CD4-positive, alpha-beta T cell treated with Interleukin-2 at 100 ng/mL for 4 hours (primary cell): ENCODE results near the gene NAGS.
"Not testable (repeated sequence)": the region's sequence is repeated elsewhere in the genome, so short reads cannot be mapped to it uniquely, and the experiment has no call there.

Experiments used
- DNase-seq: peaks from one replicate; pipeline ENCODE4 v3.0.0-alpha.2; 2020; ENCODE audit warnings: low spot score

NAGS gene

DNA sequence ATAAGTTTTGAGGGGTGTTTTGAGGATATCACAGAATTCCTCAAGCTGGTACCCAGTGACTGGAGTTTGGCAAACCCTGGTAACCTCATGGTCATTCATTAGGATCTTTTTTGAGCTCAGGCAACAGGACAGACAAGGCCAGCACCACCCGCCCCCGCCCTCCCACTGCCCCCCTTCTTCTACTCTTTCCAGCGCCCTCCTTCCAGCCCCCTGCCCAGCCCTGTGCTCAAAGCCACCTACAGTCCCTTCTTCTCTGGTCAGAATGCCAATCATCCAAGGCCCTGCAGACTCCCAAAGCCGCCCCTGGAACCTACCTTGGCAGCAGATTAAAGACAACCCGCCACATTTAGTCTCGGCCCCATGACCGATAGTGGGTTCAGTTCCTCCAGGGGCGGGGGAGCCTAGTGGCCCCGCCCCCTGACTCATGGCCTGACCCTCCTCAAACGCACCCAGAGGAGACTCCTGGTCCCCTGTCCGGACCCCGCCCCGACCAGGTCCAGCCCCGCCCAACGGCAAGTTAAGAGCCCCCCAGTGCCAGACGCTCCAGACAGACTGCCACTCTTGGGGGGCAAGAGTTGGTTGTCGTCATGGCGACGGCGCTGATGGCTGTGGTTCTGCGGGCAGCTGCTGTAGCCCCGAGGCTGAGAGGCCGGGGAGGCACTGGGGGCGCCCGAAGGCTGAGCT lies at the start of gene NAGS:
NAGS (plus strand) TSS at position 546 of the 684 bp plus-strand sequence; CDS start at position 588, 42 bp downstream.
- DNase-seq, result no peak

DNA sequence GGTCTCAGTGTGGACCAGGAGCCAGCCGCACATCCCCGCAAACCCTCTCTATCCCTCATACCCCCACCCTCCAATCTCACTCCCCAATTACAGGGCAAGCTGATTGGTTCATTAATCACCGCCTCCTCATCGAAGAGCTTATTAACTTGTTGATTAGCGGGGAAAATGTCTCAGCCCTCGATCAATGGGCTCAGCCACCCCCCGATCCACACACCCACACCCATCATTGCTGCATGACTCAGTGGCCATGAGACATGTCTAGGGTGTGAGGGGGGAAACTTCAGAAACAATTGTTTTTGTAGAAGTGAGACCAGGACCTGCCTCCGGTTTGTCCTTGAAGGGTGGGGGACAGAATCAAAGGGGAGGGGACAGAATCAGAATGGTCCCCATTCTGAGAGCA lies 48.2 kb upstream of the NAGS start:
- no peak for DNase-seq

GRCh38 chr17:43958748-43959352 lies 45.6 kb upstream of the NAGS start:
- no peak for DNase-seq

- DNase-seq, result not testable (repeated sequence)
Measured at GRCh38 chr17:43961292-43961691, 43.1 kb upstream of the NAGS start.

- DNase-seq, result no peak
Measured at GRCh38 chr17:43961954-43962353, 42.5 kb upstream of the NAGS start.

GRCh38 chr17:43962479-43962878 lies 41.9 kb upstream of the NAGS start:
- no peak for DNase-seq

DNA sequence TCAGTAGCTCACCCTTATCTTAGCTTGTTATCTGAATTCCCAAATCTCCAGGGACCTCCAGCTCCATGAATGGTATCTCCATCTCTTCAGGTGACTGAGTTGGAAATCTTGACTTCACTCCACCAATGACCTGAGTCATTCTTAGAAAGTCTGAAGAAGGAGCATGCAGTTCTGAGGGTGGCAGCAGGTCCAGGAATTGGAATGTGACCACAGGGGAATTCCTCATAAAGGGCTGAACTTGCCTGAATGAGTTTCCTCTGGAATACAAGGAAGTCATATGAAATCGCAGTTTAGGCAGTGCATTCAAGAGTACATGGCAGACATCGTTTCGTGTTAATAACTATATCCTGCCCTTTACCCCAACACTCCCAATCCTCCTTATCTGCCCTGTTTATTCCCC lies 38.1 kb upstream of the NAGS start:
- no peak for DNase-seq

- no peak for DNase-seq
Measured at GRCh38 chr17:43967251-43967875, 37.1 kb upstream of the NAGS start.

DNA sequence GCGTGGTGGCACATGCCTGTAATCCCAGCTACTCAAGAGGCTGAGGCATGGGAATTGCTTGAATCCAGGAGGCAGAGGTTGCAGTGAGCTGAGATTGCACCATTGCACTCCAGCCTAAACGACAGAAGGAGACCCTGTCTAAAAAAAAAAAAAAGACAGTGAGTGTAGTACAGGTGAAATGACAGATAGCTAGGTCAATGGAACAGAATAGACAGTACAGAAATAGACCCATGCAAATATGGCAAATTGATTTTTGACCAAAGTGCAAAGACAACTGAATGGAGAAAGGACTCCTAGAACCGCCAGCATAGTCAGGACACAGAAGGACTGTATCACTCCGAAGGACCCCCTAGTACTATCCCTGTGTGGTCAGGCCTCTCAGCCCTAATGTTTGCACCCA lies 34.1 kb upstream of the NAGS start:
- DNase-seq, result no peak

DNA sequence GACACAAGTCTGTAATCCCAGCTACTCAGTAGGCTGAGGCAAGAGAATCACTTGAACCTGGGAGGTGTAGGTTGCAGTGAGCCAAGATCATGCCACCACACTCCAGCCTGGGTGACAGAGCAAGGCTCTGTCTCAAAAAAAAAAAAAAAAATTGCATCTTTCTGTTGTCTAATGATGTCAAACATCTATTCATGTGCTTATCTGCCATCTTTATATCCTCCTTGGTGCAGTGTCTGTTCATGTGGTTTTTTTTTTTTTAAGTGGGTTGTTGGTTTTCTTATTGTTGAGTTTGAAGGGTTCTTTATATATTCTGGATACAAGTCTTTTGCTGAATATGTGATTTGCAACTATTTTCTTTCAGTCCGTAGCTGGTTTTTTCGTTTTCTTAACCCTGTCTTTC lies 33.0 kb upstream of the NAGS start:
- not testable (repeated sequence) for DNase-seq

GRCh38 chr17:43972444-43973212 lies 31.8 kb upstream of the NAGS start:
- DNase-seq, result not testable (repeated sequence)

GRCh38 chr17:43974382-43975266 lies 29.8 kb upstream of the NAGS start:
- no peak for DNase-seq

- no peak for DNase-seq
Measured at GRCh38 chr17:43975898-43976297, 28.5 kb upstream of the NAGS start.

GRCh38 chr17:43976963-43977837 lies 27.2 kb upstream of the NAGS start:
- no peak for DNase-seq

DNA sequence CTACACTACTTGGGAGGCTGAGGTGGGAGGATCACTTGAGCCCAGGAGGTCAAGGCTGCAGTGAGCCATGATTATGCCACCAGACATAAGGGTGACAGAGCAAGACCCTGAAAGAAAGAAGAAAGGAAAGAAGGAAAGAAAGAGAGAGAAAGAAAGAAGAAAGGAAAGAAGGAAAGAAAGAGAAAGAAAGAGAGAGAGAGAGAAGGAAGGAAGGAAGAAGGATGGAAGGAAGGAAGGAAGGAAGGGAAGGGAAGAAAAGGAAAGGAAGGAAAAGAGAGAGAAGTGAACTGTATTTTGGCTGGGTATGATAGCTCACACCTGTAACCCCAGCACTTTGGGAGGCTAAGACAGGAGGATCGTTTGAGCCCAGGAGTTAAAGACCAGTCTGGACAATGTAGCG lies 26.3 kb upstream of the NAGS start:
- no peak for DNase-seq

GRCh38 chr17:43979011-43979410 lies 25.4 kb upstream of the NAGS start:
- no peak for DNase-seq

DNA sequence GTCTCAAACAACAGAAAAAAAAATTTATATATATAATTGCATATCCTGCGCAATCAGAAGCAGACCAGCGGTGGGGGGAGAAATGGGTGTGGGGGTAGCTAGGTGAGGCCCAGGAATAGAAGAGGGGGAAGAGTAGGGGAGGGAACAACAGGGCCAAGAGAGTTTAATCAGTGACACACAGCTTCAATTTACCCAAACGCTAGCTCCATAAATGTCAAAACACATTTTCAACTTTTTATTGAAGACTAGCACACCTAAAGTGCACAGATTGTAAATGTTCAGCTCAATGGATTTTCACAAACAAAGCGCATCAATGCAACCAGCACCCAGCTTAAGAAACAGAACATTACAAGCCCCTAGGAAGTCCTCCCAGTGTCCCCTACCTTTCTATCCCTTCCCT lies 24.8 kb upstream of the NAGS start:
- no peak for DNase-seq

DNA sequence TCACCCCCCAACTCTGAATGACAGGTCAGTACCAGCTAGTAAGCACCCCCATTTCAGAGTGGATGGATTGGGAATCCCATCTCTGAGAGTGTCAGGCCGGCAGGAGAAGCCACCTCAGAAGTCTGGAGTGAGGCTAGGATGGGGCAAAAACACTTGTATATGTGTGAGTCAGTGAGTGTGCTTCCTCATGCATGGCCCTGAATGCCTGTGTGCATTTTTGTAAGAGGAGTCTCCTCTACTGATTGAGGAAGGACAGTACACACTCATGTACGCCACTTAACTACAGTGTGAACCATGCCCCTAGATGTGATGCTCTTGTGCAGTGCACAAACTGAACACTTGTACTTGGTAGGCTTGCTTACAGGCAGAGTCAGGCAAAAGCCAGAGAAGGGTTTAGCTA lies 22.3 kb upstream of the NAGS start:
- DNase-seq, result no peak

DNA sequence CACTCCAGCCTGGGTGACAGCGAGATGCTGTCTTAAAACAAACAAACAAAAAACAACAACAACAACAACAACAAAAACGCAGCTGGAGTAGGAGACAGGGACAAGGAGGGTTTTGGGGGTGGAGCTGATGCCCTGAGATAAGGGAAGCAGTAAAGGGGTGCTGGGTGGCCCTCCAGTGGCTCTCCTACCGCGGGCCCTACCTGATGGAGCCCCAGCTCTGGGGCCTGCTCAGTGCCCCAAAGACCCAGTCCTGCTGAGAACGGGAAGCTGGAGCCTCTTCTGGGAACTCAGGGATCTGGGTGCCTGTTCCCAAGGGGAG lies 21.3 kb upstream of the NAGS start:
- DNase-seq, result no peak

- no peak for DNase-seq
Measured at GRCh38 chr17:43983515-43984411, 20.7 kb upstream of the NAGS start.
